GM12891 (cell line): ENCODE data around the gene S1PR5.

ENCODE experiments used
- DNase-seq: peaks from one replicate; pipeline ENCODE4 v3.0.0; 2011; ENCODE audit warnings: low spot score; ENCODE audit not compliant: insufficient read length
- FAIRE-seq: peaks from 2 replicates; lab custom pipeline; 2011; peaks lifted over from hg19 to GRCh38; lab: Jason Lieb, UNC
- PAX5 ChIP-seq: IDR thresholded peaks from 2 replicates; pipeline ENCODE4 v1.6.1; 2011; ENCODE audit warnings: low read length, moderate library complexity, mild to moderate bottlenecking; ENCODE audit not compliant: insufficient read depth, severe bottlenecking
- POLR2A ChIP-seq: IDR thresholded peaks from 2 replicates; pipeline ENCODE4 v1.6.1; 2011; ENCODE audit warnings: low read depth, low read length, control low read depth
- POLR2AphosphoS5 ChIP-seq: IDR thresholded peaks from 2 replicates; pipeline ENCODE4 v1.6.1; 2011; ENCODE audit warnings: low read depth, low read length, control low read depth
- POU2F2 ChIP-seq: IDR thresholded peaks from 2 replicates; pipeline ENCODE4 v1.6.1; 2011; ENCODE audit warnings: low read depth, mild to moderate bottlenecking, control low read depth, low read length, moderate library complexity
- SPI1 ChIP-seq: IDR thresholded peaks from 2 replicates; pipeline ENCODE4 v1.6.1; 2011; ENCODE audit warnings: low read depth, low read length, control low read depth
- TAF1 ChIP-seq: IDR thresholded peaks from 2 replicates; pipeline ENCODE4 v1.6.1; 2011; ENCODE audit warnings: low read depth, low read length, control low read depth

The S1PR5 gene

DNA sequence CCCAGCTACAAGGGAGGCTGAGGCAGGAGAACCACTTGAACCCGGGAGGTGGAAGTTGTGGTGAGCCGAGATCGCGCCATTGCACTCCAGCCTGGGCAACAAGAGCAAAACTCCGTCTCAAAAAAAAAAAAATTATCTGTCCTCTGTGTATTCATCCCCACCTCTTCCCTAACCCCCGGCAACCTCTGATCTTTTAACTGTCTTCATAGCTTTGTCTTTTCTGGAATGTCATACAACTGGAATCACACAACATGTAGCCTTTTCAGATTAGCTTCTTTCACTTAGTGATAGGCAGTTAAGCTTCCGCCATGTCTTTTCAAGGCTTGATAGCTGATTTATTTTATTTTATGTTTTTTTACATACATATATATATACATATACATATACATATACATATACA is 8.4 kb upstream of the S1PR5 start:
- TF ChIP-seq SPI1 (no peak), PAX5 (no peak), POLR2AphosphoS5 (no peak), TAF1 (no peak), POLR2A (no peak), POU2F2 (no peak)
- no peak for FAIRE-seq
- no peak for DNase-seq

DNA sequence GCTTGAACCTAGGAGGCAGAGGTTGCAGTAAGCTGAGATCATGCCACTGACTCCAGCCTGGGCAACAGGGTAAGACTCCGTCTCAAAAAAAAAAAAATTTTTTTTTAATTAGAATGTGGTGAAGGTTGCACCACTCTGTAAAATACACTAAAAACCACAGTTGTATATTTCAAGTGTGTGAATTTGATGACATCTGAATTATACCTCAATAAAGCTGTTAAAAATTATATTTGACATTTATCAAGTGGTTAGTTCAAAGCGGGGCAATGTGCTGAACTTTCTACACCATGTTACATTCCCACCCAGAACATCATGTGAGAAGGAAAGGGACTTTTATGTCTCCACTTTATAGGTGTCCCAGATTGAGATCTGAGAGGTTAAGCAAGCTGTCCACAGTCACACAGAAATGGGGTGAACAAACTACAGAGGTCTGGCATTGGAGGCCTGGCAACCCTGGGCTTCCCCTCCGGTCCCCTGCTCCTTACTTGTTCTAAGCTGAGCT is 5.9 kb upstream of the S1PR5 start:
- no peak for FAIRE-seq
- no peak for DNase-seq
- TF ChIP-seq POLR2AphosphoS5, result no peak

DNA sequence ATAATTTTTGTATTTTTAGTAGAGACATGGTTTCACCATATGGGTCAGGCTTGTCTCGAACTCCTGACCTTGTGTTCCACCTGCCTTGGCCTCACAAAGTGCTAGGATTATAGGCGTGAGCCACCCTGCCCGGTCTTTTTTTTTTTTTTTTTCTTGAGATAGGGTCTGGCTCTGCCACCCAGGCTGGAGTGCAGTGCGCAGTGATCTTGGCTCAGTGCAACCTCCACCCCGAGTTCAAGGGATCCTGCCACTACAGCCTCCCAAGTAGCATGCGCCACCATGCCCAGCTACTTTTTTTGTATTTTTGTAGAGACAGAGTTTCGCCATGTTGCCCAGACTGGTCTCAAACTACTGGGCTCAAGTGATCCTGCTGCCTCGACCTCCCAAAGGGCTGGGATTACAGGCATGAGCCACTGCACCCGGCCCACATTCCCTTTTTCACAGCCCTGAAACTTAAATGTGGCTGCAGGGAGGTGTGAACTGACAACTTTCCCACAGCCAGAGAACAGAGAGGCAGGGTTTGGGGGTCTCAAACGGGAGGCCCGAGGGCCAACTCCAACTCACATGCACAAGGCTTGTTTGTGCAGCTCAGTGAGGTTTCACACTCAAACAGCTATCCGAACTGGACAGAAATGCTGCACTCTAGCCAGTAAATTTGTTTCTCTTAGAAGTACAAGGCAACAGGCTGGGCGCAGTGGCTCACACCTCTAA is 4.4 kb upstream of the S1PR5 start:
- no peak for TF ChIP-seq PAX5
- no peak for TF ChIP-seq POLR2A
- TF ChIP-seq POLR2AphosphoS5, result no peak
- TF ChIP-seq SPI1, result no peak
- no peak for TF ChIP-seq TAF1
- no peak for TF ChIP-seq POU2F2
- FAIRE-seq (no peak), DNase-seq (no peak)

DNA sequence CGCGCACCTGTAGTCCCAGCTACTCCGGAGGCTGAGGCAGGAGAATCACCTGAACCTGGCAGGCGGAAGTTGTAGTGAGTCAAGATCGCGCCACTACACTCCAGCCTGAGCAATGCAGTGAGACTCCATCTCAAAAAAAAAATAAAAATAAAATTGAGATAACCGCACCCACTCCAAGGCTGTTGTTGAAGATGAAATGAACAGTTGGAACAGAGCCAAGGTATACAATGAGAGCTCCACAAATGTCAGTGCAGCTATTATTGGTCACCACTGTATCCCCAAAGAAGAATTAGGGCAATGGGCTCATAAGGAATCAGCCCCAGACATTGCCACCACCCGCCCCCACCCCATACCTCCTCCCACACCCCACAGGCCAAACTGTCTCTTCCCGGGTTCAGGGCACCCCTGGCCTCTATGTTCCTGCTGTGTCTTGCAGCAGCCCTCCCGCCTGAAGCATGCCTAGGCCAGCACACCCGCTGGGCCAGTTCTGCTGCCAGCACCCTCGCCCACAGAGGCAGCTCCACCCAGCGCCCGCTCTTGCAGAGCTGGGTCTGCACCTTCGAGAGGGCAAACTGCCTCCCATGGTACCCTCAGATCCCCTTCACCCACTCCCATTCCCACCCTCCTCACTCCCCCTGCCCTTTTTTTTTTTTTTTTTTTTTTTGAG is 3.5 kb upstream of the S1PR5 start:
- FAIRE-seq (no peak), DNase-seq (no peak)
- TF ChIP-seq POLR2AphosphoS5 (no peak), POU2F2 (no peak), POLR2A (no peak), TAF1 (no peak)

DNA sequence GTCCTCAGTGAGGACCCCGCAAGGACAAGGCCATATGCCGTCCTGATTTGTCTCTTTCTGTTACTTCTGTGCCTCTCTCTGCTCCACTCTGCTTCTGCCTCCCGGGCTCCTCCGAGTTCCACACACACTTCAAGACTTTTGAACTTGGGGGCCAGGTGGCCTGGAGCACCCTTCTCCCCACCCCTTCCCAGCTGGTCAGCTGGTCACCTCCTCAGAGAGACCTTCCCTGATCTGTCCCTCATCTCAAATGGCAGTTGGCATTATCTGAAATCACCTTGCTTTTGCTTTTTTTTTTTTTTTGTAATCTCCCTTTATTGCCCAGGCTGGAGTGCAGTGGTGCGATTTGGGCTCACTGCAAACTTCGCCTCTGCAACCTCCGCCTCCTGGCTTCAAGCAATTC is 2.2 kb upstream of the S1PR5 start:
- no peak for FAIRE-seq
- DNase-seq, result no peak
- no peak for TF ChIP-seq POLR2A
- TF ChIP-seq TAF1, result no peak
- no peak for TF ChIP-seq SPI1
- TF ChIP-seq PAX5, result no peak
- TF ChIP-seq POU2F2, result no peak
- no peak for TF ChIP-seq POLR2AphosphoS5

DNA sequence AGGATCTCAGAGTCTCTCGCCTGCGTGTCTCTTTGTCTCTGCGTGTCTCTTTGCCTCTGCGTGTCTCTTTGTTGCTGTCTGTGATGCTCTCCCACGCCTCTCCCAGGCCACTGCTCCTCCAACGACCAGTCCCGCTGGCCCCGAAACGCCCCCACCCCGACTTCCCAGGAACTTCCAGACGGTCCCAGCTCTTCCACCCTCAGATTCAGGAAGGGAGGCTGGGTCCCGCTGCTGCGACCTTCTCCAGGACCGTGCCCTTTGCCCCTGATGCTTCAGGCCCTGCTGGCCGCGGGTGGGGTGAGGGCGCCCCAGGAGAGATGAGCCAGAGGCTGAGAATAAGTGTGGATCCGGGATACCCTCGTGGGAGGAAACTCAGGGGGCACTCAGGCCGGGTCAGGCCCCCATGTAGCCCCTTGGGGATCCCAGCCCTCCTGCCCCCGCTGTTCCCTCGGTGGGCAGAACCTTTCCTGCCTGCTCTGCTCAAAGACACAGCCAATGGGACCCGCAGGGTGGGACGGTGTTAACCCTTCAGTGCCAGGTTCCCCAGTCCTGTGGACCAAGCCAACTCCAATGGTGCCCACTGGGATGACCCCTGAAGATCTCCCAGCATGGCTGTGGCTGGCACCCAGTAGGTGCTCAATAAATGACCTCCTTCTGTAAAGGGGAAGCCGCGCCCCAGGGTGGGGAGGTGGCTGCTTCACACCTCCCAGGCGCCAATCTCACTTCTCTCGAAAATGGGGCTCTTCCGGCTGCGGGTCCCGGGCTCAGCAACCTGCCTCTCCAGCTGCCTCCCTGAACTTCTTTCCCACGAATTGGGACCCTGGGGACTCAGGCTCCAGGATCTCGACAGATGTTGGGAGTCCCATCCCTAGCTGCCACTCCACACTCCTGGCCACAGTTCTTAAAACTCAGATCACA is 1.5 kb upstream of the S1PR5 start:
- no peak for DNase-seq
- TF ChIP-seq TAF1 (no peak), PAX5 (no peak), POU2F2 (no peak), SPI1 (no peak), POLR2A (no peak), POLR2AphosphoS5 (no peak)
- no peak for FAIRE-seq

DNA sequence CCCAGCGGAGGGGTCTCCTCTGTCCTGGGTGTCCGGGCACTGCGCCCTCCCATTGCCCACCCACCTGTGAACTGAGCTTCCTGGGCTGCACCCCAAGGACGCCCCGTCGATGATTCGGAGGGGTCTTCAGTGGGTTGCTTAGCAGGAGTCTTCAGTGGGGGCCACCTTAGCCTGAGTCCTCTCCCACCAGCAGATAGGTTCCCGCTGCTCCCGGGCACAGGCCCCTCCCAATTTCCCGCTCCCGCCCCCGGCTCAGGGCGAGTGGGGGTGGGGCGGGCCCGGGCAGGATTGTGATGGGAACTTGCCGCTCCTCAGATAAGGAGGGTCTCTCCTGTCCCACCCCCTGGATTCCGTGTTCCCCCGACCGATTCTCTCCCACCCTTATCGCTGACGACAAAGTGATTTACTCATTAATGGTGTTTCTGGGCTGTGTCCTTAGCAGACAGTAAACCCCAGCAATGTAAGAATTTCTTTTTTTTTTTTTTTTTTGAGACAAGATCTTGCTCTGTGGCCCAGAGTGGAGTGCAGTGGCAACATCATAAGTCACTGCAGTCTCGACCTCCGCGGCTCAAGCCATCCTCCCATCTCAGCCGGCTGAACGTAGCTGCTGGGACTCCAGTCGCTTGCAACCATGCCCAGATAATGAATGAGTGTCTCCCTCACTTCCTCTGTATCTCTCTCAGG is 655 bp upstream of the S1PR5 start:
- no peak for FAIRE-seq
- DNase-seq, result no peak
- TF ChIP-seq POLR2A (no peak), SPI1 (0 out of 2 replicates have a peak, but pooled peaks have one; percentile 8)

DNA sequence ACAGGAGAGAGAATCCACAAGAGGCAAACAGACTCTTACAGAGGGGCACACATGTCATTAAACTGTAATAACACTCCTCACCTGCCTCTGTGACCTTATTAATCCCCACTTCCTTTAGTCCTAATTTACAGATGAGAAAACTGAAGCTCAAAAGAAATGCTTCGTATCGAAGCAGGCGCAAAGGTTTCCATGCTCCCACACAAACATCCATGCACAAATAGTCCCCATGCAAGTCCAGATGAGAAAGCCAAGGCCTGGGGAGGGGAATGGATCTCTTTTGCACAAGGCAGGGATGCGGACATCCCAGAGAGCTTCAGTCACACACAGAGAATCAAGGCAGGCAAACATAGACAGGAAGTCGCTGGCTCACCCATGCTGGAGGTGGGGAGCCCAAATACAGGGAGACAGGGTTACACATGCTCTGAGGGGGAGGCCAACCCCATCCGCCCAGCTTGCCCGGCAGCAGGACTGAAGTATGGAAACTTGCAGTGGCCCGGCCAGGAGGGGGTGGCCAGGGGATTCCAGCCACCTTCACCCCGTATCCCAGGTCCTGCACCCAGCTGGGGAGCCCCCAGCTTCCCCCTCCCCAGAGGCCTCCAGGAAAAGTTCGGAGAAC is 468 bp downstream of the S1PR5 start:
- FAIRE-seq, result no peak
- TF ChIP-seq POLR2AphosphoS5, result no peak
- TF ChIP-seq PAX5, result no peak
- no peak for TF ChIP-seq TAF1
- no peak for TF ChIP-seq POLR2A
- no peak for DNase-seq

DNA sequence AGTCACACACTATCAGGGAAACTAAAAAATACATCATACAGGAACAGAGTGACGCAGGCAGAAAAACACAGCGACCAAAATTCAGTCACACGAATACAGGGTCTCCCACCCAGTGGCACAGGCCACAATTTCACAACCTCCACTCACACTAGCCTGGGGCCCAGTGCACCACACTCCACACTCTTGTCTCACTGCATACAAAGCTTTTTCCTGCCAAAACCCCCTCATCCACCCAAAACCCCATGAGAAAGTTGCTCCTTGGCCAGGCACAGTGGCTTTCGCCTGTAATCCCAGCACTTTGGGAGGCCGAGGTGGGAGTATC is 1.2 kb downstream of the S1PR5 start:
- no peak for DNase-seq
- TF ChIP-seq SPI1, result no peak
- TF ChIP-seq POU2F2, result no peak
- no peak for TF ChIP-seq PAX5
- no peak for FAIRE-seq
